Measurements from ENCODE around the gene HMG20A. TPM values are rescaled to one million over a fixed set of nuclear protein-coding genes. Genes with fewer than 3 reads are reported as not detected.

The HMG20A gene
- total RNA-seq, 2 donors from 2014 or later: 49.8 to 58.2 TPM

DNA sequence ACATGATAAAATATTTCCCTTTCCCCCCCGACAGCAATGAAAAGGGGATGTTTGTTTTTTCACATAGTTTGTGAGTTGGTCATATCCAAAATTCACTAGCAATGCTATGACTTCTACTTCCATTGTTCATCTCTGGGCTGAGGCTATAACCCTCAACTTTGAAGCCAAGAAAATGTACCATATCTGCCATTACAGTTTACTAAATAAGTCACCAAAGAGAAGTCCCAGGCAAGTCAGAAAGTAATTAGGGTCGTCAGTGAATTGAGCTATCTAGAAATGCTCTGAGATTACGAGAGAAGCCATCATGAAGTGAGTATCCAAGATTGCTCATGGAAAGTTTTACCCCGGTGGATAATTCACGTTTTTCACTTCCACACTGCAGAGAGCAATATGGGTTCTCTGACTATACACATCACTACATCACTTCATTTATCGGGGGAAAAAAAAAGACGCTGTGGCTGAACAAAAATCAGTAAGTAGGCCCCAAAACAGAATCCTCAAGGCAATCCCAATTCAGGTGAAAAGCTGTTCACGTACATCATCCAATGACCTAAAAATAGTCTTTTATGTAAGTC lies 2.2 kb upstream of the HMG20A start:
- no peaks in the 10 kb centered on the region for H3K27me3 ChIP-seq (ENCODE audit: control insufficient read depth, insufficient read depth, low read length, poor library complexity, severe bottlenecking)
- TF ChIP-seq, protein P1, sequence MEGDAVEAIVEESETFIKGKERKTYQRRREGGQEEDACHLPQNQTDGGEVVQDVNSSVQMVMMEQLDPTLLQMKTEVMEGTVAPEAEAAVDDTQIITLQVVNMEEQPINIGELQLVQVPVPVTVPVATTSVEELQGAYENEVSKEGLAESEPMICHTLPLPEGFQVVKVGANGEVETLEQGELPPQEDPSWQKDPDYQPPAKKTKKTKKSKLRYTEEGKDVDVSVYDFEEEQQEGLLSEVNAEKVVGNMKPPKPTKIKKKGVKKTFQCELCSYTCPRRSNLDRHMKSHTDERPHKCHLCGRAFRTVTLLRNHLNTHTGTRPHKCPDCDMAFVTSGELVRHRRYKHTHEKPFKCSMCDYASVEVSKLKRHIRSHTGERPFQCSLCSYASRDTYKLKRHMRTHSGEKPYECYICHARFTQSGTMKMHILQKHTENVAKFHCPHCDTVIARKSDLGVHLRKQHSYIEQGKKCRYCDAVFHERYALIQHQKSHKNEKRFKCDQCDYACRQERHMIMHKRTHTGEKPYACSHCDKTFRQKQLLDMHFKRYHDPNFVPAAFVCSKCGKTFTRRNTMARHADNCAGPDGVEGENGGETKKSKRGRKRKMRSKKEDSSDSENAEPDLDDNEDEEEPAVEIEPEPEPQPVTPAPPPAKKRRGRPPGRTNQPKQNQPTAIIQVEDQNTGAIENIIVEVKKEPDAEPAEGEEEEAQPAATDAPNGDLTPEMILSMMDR (conservative IDR thresholded peaks at IDR 0.05): no peak
- no peaks in the 10 kb centered on the region for H3K9me3 Mint-ChIP-seq
- H3K27ac Mint-ChIP-seq: no peak overlapping the region
- DNase-seq: no peak
- H3K4me1 ChIP-seq (ENCODE audit: control insufficient read depth, insufficient read depth, low read length): peaks cover 4% of the 10 kb centered on the region
- H3K9ac ChIP-seq (ENCODE audit: extremely low read depth, low read length, poor library complexity, severe bottlenecking): no peak overlapping the region
- H3K9me3 ChIP-seq (ENCODE audit: control insufficient read depth, low read length): no peaks in the 10 kb centered on the region
- H3K36me3 ChIP-seq (ENCODE audit: control insufficient read depth, insufficient read depth, low read length): no peaks in the 10 kb centered on the region
- H3K4me3 ChIP-seq (ENCODE audit: low read length): peak overlapping the region; percentile 83
- H3K4me3 Mint-ChIP-seq: peak overlapping the region; percentile 81
- no peak overlapping the region for H3K27ac ChIP-seq (ENCODE audit: low read depth, low read length)
- peaks cover 24% of the 10 kb centered on the region for H3K4me1 Mint-ChIP-seq
- WGBS, 2 experiments (ENCODE audit: insufficient coverage in 1 of 2, insufficient read length in 1 of 2): 61 to 71% methylated on average over 3 to 8 of the region's 8 CpGs
- H3K36me3 Mint-ChIP-seq (ENCODE audit: low read depth): no peaks in the 10 kb centered on the region
- H3K27me3 Mint-ChIP-seq (ENCODE audit: insufficient read depth): peaks cover 16% of the 10 kb centered on the region

DNA sequence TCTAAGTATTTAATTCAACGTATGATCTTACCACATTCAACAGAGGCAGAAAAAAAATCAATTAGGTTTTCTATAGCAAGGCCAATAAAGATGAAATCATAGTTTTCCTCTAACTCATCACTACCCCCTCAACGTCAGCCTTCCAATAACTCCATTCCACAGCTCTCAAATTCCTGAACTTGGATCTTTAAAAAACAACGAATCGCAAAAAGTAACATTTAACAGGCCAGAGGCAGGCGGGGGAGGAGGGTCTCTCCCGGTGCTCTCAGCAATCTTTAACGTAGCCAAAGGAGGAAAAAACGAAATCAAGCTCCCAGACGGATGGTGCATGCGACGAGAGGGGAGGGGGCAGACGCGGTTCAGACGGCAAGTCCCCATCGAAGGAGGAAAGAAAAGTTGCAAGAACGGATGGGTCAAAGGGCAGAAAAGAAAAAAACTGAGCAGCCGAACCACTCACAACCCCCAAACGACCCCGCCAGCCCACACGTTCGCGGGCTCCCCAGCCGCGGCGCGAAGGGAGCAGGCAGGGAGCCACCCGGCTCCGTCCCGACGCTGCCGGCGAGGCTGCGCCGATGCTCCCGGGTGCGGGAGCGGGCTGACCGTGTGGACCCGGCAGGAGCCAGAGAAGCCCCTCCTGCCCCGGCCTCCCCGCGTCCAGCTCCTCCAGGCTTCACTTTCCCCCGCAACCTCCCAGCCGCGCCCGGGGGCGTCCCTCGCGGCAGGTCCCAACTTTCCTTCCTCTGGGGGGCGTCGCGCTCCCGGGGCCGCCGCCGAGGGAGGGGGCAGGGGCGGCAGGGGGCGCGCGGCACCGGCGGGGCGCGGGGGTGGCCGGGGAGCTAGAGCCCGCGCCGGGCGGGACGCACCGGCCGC lies 1.5 kb upstream of the HMG20A start:
- no peaks in the 10 kb centered on the region for H3K27me3 ChIP-seq (ENCODE audit: control insufficient read depth, insufficient read depth, low read length, poor library complexity, severe bottlenecking)
- TF ChIP-seq, protein P1 (conservative IDR thresholded peaks at IDR 0.05): no peak
- no peaks in the 10 kb centered on the region for H3K36me3 ChIP-seq (ENCODE audit: control insufficient read depth, insufficient read depth, low read length)
- no peaks in the 10 kb centered on the region for H3K9me3 Mint-ChIP-seq
- H3K9me3 ChIP-seq (ENCODE audit: control insufficient read depth, low read length): no peaks in the 10 kb centered on the region
- peaks cover 29% of the 10 kb centered on the region for H3K4me1 Mint-ChIP-seq
- DNase-seq: peak; percentile 80
- H3K4me3 ChIP-seq (ENCODE audit: low read length): peak overlapping the region; percentile 83
- no peaks in the 10 kb centered on the region for H3K36me3 Mint-ChIP-seq (ENCODE audit: low read depth)
- H3K4me3 Mint-ChIP-seq: peak overlapping the region; percentile 81
- 1 to 2% methylated on average over 8 to 72 of the region's 72 CpGs for WGBS, 2 experiments (ENCODE audit: insufficient coverage in 1 of 2, insufficient read length in 1 of 2)
- peaks cover 4% of the 10 kb centered on the region for H3K4me1 ChIP-seq (ENCODE audit: control insufficient read depth, insufficient read depth, low read length)
- peak overlapping the region; percentile 66 for H3K9ac ChIP-seq (ENCODE audit: extremely low read depth, low read length, poor library complexity, severe bottlenecking)
- peak overlapping the region; percentile 83 for H3K27ac Mint-ChIP-seq
- H3K27ac ChIP-seq (ENCODE audit: low read depth, low read length): no peak overlapping the region
- H3K27me3 Mint-ChIP-seq (ENCODE audit: insufficient read depth): peaks cover 16% of the 10 kb centered on the region

DNA sequence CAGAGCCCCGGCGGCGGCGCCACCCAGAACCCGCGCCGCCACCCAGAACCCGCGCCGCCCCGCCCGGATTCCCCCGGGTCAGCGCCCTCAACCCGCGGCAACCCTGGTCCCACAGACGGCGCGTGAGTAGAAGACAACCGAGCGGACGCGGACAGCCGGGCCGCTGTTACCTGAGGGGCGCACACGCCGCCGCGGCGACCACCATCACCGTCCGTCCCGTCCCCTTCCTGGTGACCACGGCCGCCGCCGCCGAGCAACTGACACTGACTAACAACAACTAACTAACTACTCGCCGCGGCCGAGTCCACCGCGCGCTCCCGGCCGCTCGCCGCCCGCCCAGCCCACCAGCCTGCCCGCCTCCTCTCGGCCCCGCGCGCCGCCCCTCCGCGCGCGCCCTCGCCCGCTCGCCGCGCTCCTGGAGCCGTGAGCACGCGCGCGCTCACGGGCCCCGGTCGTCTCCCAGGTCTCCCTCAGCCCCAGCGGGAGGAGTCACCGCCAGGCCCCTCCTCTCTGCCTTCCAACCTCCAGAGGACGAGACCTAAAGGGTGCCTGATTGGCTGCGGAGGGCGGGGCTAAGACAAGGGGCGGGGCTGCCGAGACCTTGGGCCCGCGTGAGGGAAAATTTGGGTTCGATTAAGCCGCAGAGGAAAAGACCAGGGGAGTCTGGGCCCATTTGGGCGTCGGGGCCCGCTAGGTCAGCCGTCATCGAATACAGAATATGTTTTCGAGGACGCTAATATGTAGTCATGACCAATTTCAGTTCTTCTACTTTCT lies 665 bp upstream of the HMG20A start, which contains the start of gene PEAK1:
Gene PEAK1 (minus strand): TSS at position 269 of the 774 bp plus-strand sequence. CDS start 238,178 bp downstream, outside the sequence.
- H3K4me1 ChIP-seq (ENCODE audit: control insufficient read depth, insufficient read depth, low read length): no peaks in the 10 kb centered on the region
- peak within 1 kb of the TSS; percentile 94 for H3K27ac Mint-ChIP-seq
- H3K9me3 Mint-ChIP-seq: no peaks in the 10 kb centered on the region
- peak within 1 kb of the TSS; percentile 88 for H3K4me3 ChIP-seq (ENCODE audit: low read length)
- H3K9ac ChIP-seq (ENCODE audit: extremely low read depth, low read length, poor library complexity, severe bottlenecking): peak within 1 kb of the TSS; percentile 69
- H3K9me3 ChIP-seq (ENCODE audit: control insufficient read depth, low read length): no peaks in the 10 kb centered on the region
- WGBS, 2 experiments (ENCODE audit: insufficient coverage in 1 of 2, insufficient read length in 1 of 2): 0 to 1% methylated on average over 29 to 92 of the region's 92 CpGs
- peak; percentile 100 for DNase-seq
- no peaks in the 10 kb centered on the region for H3K36me3 ChIP-seq (ENCODE audit: control insufficient read depth, insufficient read depth, low read length)
- no peaks in the 10 kb centered on the region for H3K36me3 Mint-ChIP-seq (ENCODE audit: low read depth)
- peak within 1 kb of the TSS; percentile 81 for H3K4me3 Mint-ChIP-seq
- H3K4me1 Mint-ChIP-seq: peaks cover 27% of the 10 kb centered on the region
- TF ChIP-seq, protein P1 (conservative IDR thresholded peaks at IDR 0.05): no peak
- H3K27ac ChIP-seq (ENCODE audit: low read depth, low read length): peak within 1 kb of the TSS; percentile 21
- peaks cover 16% of the 10 kb centered on the region for H3K27me3 Mint-ChIP-seq (ENCODE audit: insufficient read depth)
- H3K27me3 ChIP-seq (ENCODE audit: control insufficient read depth, insufficient read depth, low read length, poor library complexity, severe bottlenecking): no peaks in the 10 kb centered on the region
